H9 (cell line): ENCODE data around the gene ZNF117. TPM values are rescaled to one million over a fixed set of nuclear protein-coding genes. Genes with fewer than 3 reads are reported as not detected.

Experiments
- DNase-seq: peaks from one replicate; pipeline ENCODE4 v3.0.0-alpha.2; 2017
- H2AFZ ChIP-seq: one replicate; pipeline ENCODE4 v1.6.1; 2013; ENCODE audit warnings: mild to moderate bottlenecking, low read length, control low read depth, moderate library complexity
- H2AK5ac ChIP-seq: 2 replicates; pipeline ENCODE4 v1.6.1; 2013; ENCODE audit warnings: low read length, control low read depth, mixed read lengths; ENCODE audit not compliant: insufficient read length
- H2BK120ac ChIP-seq: one replicate; pipeline ENCODE4 v1.6.1; 2013; ENCODE audit warnings: low read depth, mild to moderate bottlenecking, low read length, control low read depth, inconsistent platforms; ENCODE audit not compliant: poor library complexity, severe bottlenecking
- H2BK12ac ChIP-seq: 2 replicates; pipeline ENCODE4 v1.6.1; 2013; ENCODE audit warnings: low read length, control low read depth, mixed read lengths, low read depth; ENCODE audit not compliant: insufficient read length
- H2BK15ac ChIP-seq: 2 replicates; pipeline ENCODE4 v1.6.1; 2013; ENCODE audit warnings: low read depth, low read length, control low read depth
- H2BK20ac ChIP-seq: one replicate; pipeline ENCODE4 v1.6.1; 2013; ENCODE audit warnings: low read depth, mild to moderate bottlenecking, low read length, control low read depth, inconsistent platforms; ENCODE audit not compliant: poor library complexity, severe bottlenecking
- H2BK5ac ChIP-seq: 2 replicates; pipeline ENCODE4 v1.6.1; 2013; ENCODE audit warnings: low read length, control low read depth, mixed read lengths; ENCODE audit not compliant: insufficient read length
- H3K14ac ChIP-seq: 2 replicates; pipeline ENCODE4 v1.6.1; 2013; ENCODE audit warnings: low read length, control low read depth; ENCODE audit not compliant: insufficient read depth
- H3K18ac ChIP-seq: 2 replicates; pipeline ENCODE4 v1.6.1; 2013; ENCODE audit warnings: low read depth, mild to moderate bottlenecking, mixed read lengths, low read length, control low read depth; ENCODE audit not compliant: insufficient read length
- H3K23ac ChIP-seq: 2 replicates; pipeline ENCODE4 v1.6.1; 2013; ENCODE audit warnings: low read length, control low read depth, mixed read lengths, low read depth; ENCODE audit not compliant: insufficient read length
- H3K23me2 ChIP-seq: 2 replicates; pipeline ENCODE4 v1.6.1; 2013; ENCODE audit warnings: low read depth, mild to moderate bottlenecking, mixed read lengths, low read length, control low read depth; ENCODE audit not compliant: insufficient read length, poor library complexity, severe bottlenecking
- H3K27ac ChIP-seq: 2 replicates; pipeline ENCODE4 v1.5.1; 2013; ENCODE audit warnings: low read length, control low read depth, mixed read lengths, low read depth; ENCODE audit not compliant: insufficient read length
- H3K27me3 ChIP-seq: 2 replicates; pipeline ENCODE4 v1.6.1; 2013; ENCODE audit warnings: low read length, control low read depth, inconsistent platforms; ENCODE audit not compliant: insufficient read depth
- H3K4ac ChIP-seq: 2 replicates; pipeline ENCODE4 v1.6.1; 2013; ENCODE audit warnings: low read depth, mild to moderate bottlenecking, control low read depth, inconsistent platforms, low read length, moderate library complexity
- H3K4me1 ChIP-seq: 2 replicates; pipeline ENCODE4 v1.6.1; 2013; ENCODE audit warnings: low read length, control low read depth, inconsistent platforms; ENCODE audit not compliant: insufficient read depth
- H3K4me2 ChIP-seq: 2 replicates; pipeline ENCODE4 v1.6.1; 2013; ENCODE audit warnings: low read length, control low read depth, mixed read lengths; ENCODE audit not compliant: insufficient read length, insufficient read depth
- H3K56ac ChIP-seq: 2 replicates; pipeline ENCODE4 v1.6.1; 2013; ENCODE audit warnings: low read depth, mild to moderate bottlenecking, mixed read lengths, low read length, control low read depth; ENCODE audit not compliant: insufficient read length
- H3K79me1 ChIP-seq: 2 replicates; pipeline ENCODE4 v1.6.1; 2013; ENCODE audit warnings: low read depth, mild to moderate bottlenecking, moderate library complexity, low read length, control low read depth, inconsistent platforms; ENCODE audit not compliant: insufficient read depth, poor library complexity, severe bottlenecking
- H3K79me2 ChIP-seq: 2 replicates; pipeline ENCODE4 v1.6.1; 2013; ENCODE audit warnings: low read length, control low read depth, inconsistent platforms; ENCODE audit not compliant: insufficient read depth
- H3K9ac ChIP-seq: 2 replicates; pipeline ENCODE4 v1.6.1; 2013; ENCODE audit warnings: low read length, control low read depth, mixed read lengths; ENCODE audit not compliant: insufficient read length; ENCODE audit errors: extremely low read depth
- H3K9me3 ChIP-seq: one replicate; pipeline ENCODE4 v1.6.1; 2013; ENCODE audit warnings: low read depth, low read length, inconsistent platforms; ENCODE audit not compliant: control insufficient read depth
- H3T11ph ChIP-seq: one replicate; pipeline ENCODE4 v1.6.1; 2013; ENCODE audit warnings: mild to moderate bottlenecking, low read length, control low read depth, inconsistent platforms
- H4K20me1 ChIP-seq: one replicate; pipeline ENCODE4 v1.6.1; 2013; ENCODE audit not compliant: control insufficient read depth, insufficient read length, insufficient read depth
- H4K5ac ChIP-seq: 2 replicates; pipeline ENCODE4 v1.6.1; 2013; ENCODE audit warnings: low read depth, mild to moderate bottlenecking, mixed read lengths, low read length, control low read depth; ENCODE audit not compliant: insufficient read length
- H4K8ac ChIP-seq: replicated peaks from 2 replicates; pipeline ENCODE4 v1.6.1; 2013; ENCODE audit warnings: low read length, control low read depth, mixed read lengths, low read depth; ENCODE audit not compliant: insufficient read length
- H4K91ac ChIP-seq: 2 replicates; pipeline ENCODE4 v1.6.1; 2013; ENCODE audit warnings: low read depth, mild to moderate bottlenecking, moderate library complexity, mixed read lengths, low read length, control low read depth; ENCODE audit not compliant: insufficient read length
- H3K27ac Mint-ChIP-seq, 3 experiments: 2 replicates in 2 of 3; 3 replicates in 1 of 3; pipeline ENCODE4 v1.8.0; 2020 to 2021; ENCODE audit warnings: mixed read lengths in 3 of 3, mild to moderate bottlenecking in 1 of 3, moderate library complexity in 1 of 3
- H3K27me3 Mint-ChIP-seq: 2 replicates; pipeline ENCODE4 v1.8.0; 2021; ENCODE audit warnings: low read depth, mild to moderate bottlenecking, moderate library complexity, mixed read lengths
- H3K36me3 Mint-ChIP-seq, 3 experiments: 2 replicates in 2 of 3; 3 replicates in 1 of 3; pipeline ENCODE4 v1.8.0; 2020 to 2021; ENCODE audit warnings: low read depth in 3 of 3, mixed read lengths in 3 of 3; ENCODE audit not compliant: insufficient read depth in 1 of 3
- H3K4me1 Mint-ChIP-seq, 2 experiments: 2 replicates each; pipeline ENCODE4 v1.8.0; 2020; ENCODE audit warnings: mixed read lengths in 2 of 2
- H3K4me3 Mint-ChIP-seq, 2 experiments: 2 replicates in 1 of 2; 3 replicates in 1 of 2; pipeline ENCODE4 v1.8.0; 2020 to 2021; ENCODE audit warnings: mild to moderate bottlenecking in 2 of 2, mixed read lengths in 2 of 2, moderate library complexity in 1 of 2
- H3K9me3 Mint-ChIP-seq, 2 experiments: 2 replicates in 1 of 2; 3 replicates in 1 of 2; pipeline ENCODE4 v1.8.0; 2020; ENCODE audit warnings: mild to moderate bottlenecking in 2 of 2, mixed read lengths in 2 of 2, moderate library complexity in 1 of 2
- WGBS: extraction: QIAGEN DNeasy Blood & Tissue Kit; methylation state at CpG from one replicate; pipeline ENCODE4 v1.1.7; 2013; ENCODE audit warnings: missing lambda C conversion rate, low lambda C conversion rate, mixed read lengths; ENCODE audit not compliant: insufficient read length; ENCODE audit errors: extremely low coverage; 5-methylcytosine and 5-hydroxymethylcytosine counted together
- total RNA-seq: library from RNA; stranded (reverse); gene quantifications from 2 replicates; pipeline ENCODE4 v1.2.1, GENCODE V29; 2021
- TF ChIP-seq, protein P1 (sequence below): fragments of 200-600 bp; sonication (generic); conservative IDR thresholded peaks from 3 replicates; pipeline ENCODE4 v1.8.0; 2021; ENCODE audit warnings: antibody characterized with exemption, mild to moderate bottlenecking

The ZNF117 gene
- total RNA-seq, 1 experiment from 2014 or later, result 13.6 TPM

DNA sequence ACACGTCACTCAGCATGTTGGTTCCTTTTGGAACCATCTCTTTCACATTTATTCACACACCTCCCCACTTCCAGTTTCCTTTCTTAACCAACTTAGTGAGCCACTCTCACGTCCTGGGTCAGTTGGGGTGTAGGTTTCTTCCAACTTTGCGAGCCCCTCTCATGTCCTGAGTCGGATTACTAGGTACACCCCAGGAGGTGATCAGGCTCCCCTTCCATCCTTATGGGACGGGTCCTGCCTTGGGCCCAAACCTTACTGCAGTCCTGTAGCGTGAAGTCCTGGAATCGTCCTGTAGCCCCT lies 8.0 kb upstream of the ZNF117 start:
- Mint-ChIP-seq H3K27ac (peak overlapping the region in 2 of 3 experiments; percentile 17 to 88; a peak in 3 of 7 replicates), H3K4me1 (peaks cover 15 to 18% of the 10 kb centered on the region in 2 experiments), H3K36me3 (peaks cover 74 to 83% (median 79%) of the 10 kb centered on the region in 3 experiments), H3K27me3 (no peaks in the 10 kb centered on the region), H3K9me3 (peaks cover 74 to 85% of the 10 kb centered on the region in 2 experiments), H3K4me3 (no peak overlapping the region)
- H3T11ph ChIP-seq, result no peak overlapping the region
- no peak overlapping the region for H3K4me2 ChIP-seq
- no peaks in the 10 kb centered on the region; the same call in 1 of the 2 replicates for H3K4me1 ChIP-seq
- no peak overlapping the region for H4K91ac ChIP-seq
- no peak overlapping the region for H2BK120ac ChIP-seq
- TF ChIP-seq, protein P1, sequence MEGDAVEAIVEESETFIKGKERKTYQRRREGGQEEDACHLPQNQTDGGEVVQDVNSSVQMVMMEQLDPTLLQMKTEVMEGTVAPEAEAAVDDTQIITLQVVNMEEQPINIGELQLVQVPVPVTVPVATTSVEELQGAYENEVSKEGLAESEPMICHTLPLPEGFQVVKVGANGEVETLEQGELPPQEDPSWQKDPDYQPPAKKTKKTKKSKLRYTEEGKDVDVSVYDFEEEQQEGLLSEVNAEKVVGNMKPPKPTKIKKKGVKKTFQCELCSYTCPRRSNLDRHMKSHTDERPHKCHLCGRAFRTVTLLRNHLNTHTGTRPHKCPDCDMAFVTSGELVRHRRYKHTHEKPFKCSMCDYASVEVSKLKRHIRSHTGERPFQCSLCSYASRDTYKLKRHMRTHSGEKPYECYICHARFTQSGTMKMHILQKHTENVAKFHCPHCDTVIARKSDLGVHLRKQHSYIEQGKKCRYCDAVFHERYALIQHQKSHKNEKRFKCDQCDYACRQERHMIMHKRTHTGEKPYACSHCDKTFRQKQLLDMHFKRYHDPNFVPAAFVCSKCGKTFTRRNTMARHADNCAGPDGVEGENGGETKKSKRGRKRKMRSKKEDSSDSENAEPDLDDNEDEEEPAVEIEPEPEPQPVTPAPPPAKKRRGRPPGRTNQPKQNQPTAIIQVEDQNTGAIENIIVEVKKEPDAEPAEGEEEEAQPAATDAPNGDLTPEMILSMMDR, result no peak
- H3K18ac ChIP-seq, result no peak overlapping the region
- H2BK5ac ChIP-seq, result no peak overlapping the region
- H3K23ac ChIP-seq, result no peak overlapping the region
- H2AK5ac ChIP-seq, result no peak overlapping the region
- no peaks in the 10 kb centered on the region for H3K79me1 ChIP-seq
- no peaks in the 10 kb centered on the region for H3K27me3 ChIP-seq
- H3K14ac ChIP-seq, result no peak overlapping the region
- H4K5ac ChIP-seq, result no peak overlapping the region
- DNase-seq, result no peak
- no peak overlapping the region for H3K9ac ChIP-seq
- no peak overlapping the region for H4K8ac ChIP-seq
- no peak overlapping the region for H3K4ac ChIP-seq
- peaks cover 26% of the 10 kb centered on the region for H3K9me3 ChIP-seq
- no peaks in the 10 kb centered on the region for H3K23me2 ChIP-seq
- no peaks in the 10 kb centered on the region for H4K20me1 ChIP-seq
- no peak overlapping the region for H3K56ac ChIP-seq
- H3K79me2 ChIP-seq, result peaks cover 3% of the 10 kb centered on the region; the same call in 1 of the 2 replicates
- H2BK20ac ChIP-seq, result no peak overlapping the region
- WGBS, result no CpG with 5 or more reads among the region's 7 CpGs
- no peak overlapping the region for H2AFZ ChIP-seq
- H2BK15ac ChIP-seq, result no peak overlapping the region
- no peak overlapping the region for H2BK12ac ChIP-seq
- no peak overlapping the region for H3K27ac ChIP-seq
